Endothelial cell of umbilical vein (primary cell): ENCODE data around the gene NTSR1.

Experiments used
- EZH2 ChIP-seq: IDR thresholded peaks from 2 replicates; pipeline ENCODE4 v1.6.1; 2012; ENCODE audit warnings: borderline replicate concordance, low read depth, mild to moderate bottlenecking, moderate library complexity, low read length, inconsistent platforms; ENCODE audit not compliant: severe bottlenecking
- JUN ChIP-seq: IDR thresholded peaks from 2 replicates; pipeline ENCODE4 v1.6.1; 2011; ENCODE audit warnings: borderline replicate concordance, low read depth; ENCODE audit not compliant: insufficient read length, insufficient read depth
- POLR2A ChIP-seq: IDR thresholded peaks from 2 replicates; pipeline ENCODE4 v1.6.1; 2012; ENCODE audit warnings: low read depth, mild to moderate bottlenecking, control low read depth, low read length
- POLR2AphosphoS5 ChIP-seq: IDR thresholded peaks from 2 replicates; pipeline ENCODE4 v1.6.1; 2012; ENCODE audit warnings: low read depth, mild to moderate bottlenecking, control low read depth, low read length, moderate library complexity; ENCODE audit not compliant: insufficient read depth
- TF ChIP-seq, protein P1 (sequence below), 2 donors: IDR thresholded peaks; 1 replicate in 1 of 2; 2 replicates in 1 of 2; pipeline ENCODE4 v1.5.1; 2011; ENCODE audit warnings: low read length in 2 of 2, mild to moderate bottlenecking in 2 of 2, moderate library complexity in 2 of 2, control low read depth in 1 of 2, inconsistent platforms in 1 of 2, low read depth in 1 of 2; ENCODE audit not compliant: insufficient read depth in 1 of 2; ENCODE audit errors: extremely low read depth in 1 of 2
- TF ChIP-seq, protein P2 (sequence below): IDR thresholded peaks from 2 replicates; pipeline ENCODE4 v1.6.1; 2011; ENCODE audit not compliant: insufficient read depth, insufficient read length

DNA sequence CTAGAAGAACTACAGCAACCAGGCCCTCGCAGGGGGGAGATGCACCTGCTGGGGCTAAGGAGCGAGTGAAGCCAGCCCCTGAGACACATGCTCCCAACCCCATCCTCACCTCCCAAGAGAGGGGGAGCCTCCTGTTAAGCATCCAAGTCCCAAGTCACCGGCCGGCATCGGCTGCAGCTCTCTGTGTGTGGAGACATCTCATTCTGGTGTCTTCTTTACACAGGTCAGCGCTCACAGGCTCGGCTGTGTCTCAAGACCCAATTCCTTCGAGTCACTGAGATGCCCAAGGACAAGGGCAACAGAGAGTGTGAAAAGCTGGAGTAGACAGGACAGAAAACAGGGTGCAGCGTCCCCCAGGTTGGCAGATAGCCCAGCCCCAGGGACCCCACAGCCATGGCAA is 66.6 kb downstream of the NTSR1 start:
- TF ChIP-seq, protein P1, sequence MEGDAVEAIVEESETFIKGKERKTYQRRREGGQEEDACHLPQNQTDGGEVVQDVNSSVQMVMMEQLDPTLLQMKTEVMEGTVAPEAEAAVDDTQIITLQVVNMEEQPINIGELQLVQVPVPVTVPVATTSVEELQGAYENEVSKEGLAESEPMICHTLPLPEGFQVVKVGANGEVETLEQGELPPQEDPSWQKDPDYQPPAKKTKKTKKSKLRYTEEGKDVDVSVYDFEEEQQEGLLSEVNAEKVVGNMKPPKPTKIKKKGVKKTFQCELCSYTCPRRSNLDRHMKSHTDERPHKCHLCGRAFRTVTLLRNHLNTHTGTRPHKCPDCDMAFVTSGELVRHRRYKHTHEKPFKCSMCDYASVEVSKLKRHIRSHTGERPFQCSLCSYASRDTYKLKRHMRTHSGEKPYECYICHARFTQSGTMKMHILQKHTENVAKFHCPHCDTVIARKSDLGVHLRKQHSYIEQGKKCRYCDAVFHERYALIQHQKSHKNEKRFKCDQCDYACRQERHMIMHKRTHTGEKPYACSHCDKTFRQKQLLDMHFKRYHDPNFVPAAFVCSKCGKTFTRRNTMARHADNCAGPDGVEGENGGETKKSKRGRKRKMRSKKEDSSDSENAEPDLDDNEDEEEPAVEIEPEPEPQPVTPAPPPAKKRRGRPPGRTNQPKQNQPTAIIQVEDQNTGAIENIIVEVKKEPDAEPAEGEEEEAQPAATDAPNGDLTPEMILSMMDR (IDR thresholded peaks at IDR 0.05; ENCODE audit: extremely low read depth in 1 of 2, insufficient read depth in 1 of 2, low read depth in 1 of 2, low read length in 2 of 2), result no peak
- TF ChIP-seq EZH2, result no peak
- no peak for TF ChIP-seq POLR2A
- TF ChIP-seq JUN, result no peak
- TF ChIP-seq POLR2AphosphoS5, result no peak
- TF ChIP-seq, protein P2, sequence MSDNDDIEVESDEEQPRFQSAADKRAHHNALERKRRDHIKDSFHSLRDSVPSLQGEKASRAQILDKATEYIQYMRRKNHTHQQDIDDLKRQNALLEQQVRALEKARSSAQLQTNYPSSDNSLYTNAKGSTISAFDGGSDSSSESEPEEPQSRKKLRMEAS, result no peak
